HG02885 (cell line): ENCODE results near the gene HAPLN1.
A peak's percentile ranks its signal among the peaks of the same experiment; 100 is the strongest.

ENCODE experiments used
- ATAC-seq: cut with Tn5 transposase; IDR thresholded peaks from one replicate; pipeline ENCODE4 v1.9.1; 2021; ENCODE audit warnings: mild to moderate bottlenecking; ENCODE audit not compliant: unreplicated experiment, poor library complexity

The HAPLN1 gene

GRCh38 chr5:83653669-83654068 is 67.0 kb downstream of the HAPLN1 start:
- ATAC-seq = peak; percentile 81

GRCh38 chr5:83645936-83646335 is 74.7 kb downstream of the HAPLN1 start:
- ATAC-seq = no peak

- no peak for ATAC-seq
Observed at GRCh38 chr5:83644301-83644700, 76.4 kb downstream of the HAPLN1 start.

GRCh38 chr5:83641946-83642345 is 78.7 kb downstream of the HAPLN1 start:
- ATAC-seq = no peak

- no peak for ATAC-seq
Observed at GRCh38 chr5:83639911-83640310, 80.7 kb downstream of the HAPLN1 start.

GRCh38 chr5:83636156-83636555 is 84.5 kb downstream of the HAPLN1 start:
- no peak for ATAC-seq

- no peak for ATAC-seq
Observed at GRCh38 chr5:83633285-83633684, 87.4 kb downstream of the HAPLN1 start.

GRCh38 chr5:83632874-83633273 is 87.8 kb downstream of the HAPLN1 start:
- no peak for ATAC-seq

GRCh38 chr5:83628360-83628759 is 92.3 kb downstream of the HAPLN1 start:
- ATAC-seq = no peak

- no peak for ATAC-seq
Observed at GRCh38 chr5:83614841-83615240, 105.8 kb downstream of the HAPLN1 start.

GRCh38 chr5:83608122-83608521 is 112.5 kb downstream of the HAPLN1 start:
- ATAC-seq = peak; percentile 75

GRCh38 chr5:83595217-83595616 is 125.4 kb downstream of the HAPLN1 start:
- no peak for ATAC-seq

GRCh38 chr5:83590966-83591365 is 129.7 kb downstream of the HAPLN1 start:
- no peak for ATAC-seq

GRCh38 chr5:83589786-83590185 is 130.9 kb downstream of the HAPLN1 start:
- no peak for ATAC-seq
